WTC11 (cell line): ENCODE measurements around the gene AMHR2. TPM values are rescaled to one million over a fixed set of nuclear protein-coding genes. Genes with fewer than 3 reads are reported as not detected.
"Not testable (repeated sequence)": the region's sequence is repeated elsewhere in the genome, so short reads cannot be mapped to it uniquely, and the experiment has no call there.

Experiments used
- ATAC-seq: fragments of 200-7000 bp; cut with Tn5 transposase; 2 replicates; pipeline ENCODE4 v1.10.0; 2021; ENCODE audit warnings: mild to moderate bottlenecking, moderate library complexity
- CTCF ChIA-PET: fragments of 300-600 bp; sonication (Branson Sonifier 250); formaldehyde crosslinking; loops from one replicate; lab custom pipeline; 2021; ENCODE audit warnings: antibody characterized with exemption; lab: Charles Lee
- POLR2A ChIA-PET: fragments of 350-600 bp; sonication (Branson Sonifier 250); formaldehyde crosslinking; loops from one replicate; lab custom pipeline; 2021; ENCODE audit warnings: antibody characterized with exemption; lab: Charles Lee
- DNase-seq: peaks from one replicate; pipeline ENCODE4 v3.0.0; 2021; ENCODE audit warnings: low spot score
- H3K27ac Mint-ChIP-seq: 2 replicates; pipeline ENCODE4 v1.8.0; 2021; ENCODE audit warnings: mixed read lengths
- H3K27me3 Mint-ChIP-seq: 2 replicates; pipeline ENCODE4 v1.8.0; 2021; ENCODE audit warnings: low read depth, mild to moderate bottlenecking, moderate library complexity, mixed read lengths
- H3K36me3 Mint-ChIP-seq: 2 replicates; pipeline ENCODE4 v1.8.0; 2021; ENCODE audit warnings: mixed read lengths
- H3K4me1 Mint-ChIP-seq: 2 replicates; pipeline ENCODE4 v1.8.0; 2022; ENCODE audit warnings: mixed read lengths
- H3K4me3 Mint-ChIP-seq: 2 replicates; pipeline ENCODE4 v1.8.0; 2021; ENCODE audit warnings: mild to moderate bottlenecking, moderate library complexity, mixed read lengths
- H3K9me3 Mint-ChIP-seq: 2 replicates; pipeline ENCODE4 v1.8.0; 2021; ENCODE audit warnings: mixed read lengths
- CREB1 ChIP-seq: sonication (generic); formaldehyde crosslinking; IDR thresholded peaks from 2 replicates; pipeline ENCODE4 v1.8.0; 2023; ENCODE audit warnings: mild to moderate bottlenecking, missing genetic modification reagents
- E2F4 ChIP-seq: sonication (generic); formaldehyde crosslinking; IDR thresholded peaks from 2 replicates; pipeline ENCODE4 v1.8.1; 2022; ENCODE audit warnings: low read depth, mild to moderate bottlenecking, moderate library complexity, missing genetic modification reagents, borderline replicate concordance
- E2F5 ChIP-seq: sonication (generic); formaldehyde crosslinking; IDR thresholded peaks from 2 replicates; pipeline ENCODE4 v1.8.1; 2022; ENCODE audit warnings: mild to moderate bottlenecking, moderate library complexity, missing genetic modification reagents
- GABPB1 ChIP-seq: sonication (generic); formaldehyde crosslinking; IDR thresholded peaks from 2 replicates; pipeline ENCODE4 v1.8.1; 2023; ENCODE audit warnings: mild to moderate bottlenecking, missing genetic modification reagents
- GRHL2 ChIP-seq: fragments of 250-450 bp; sonication (Bioruptor Pico); IDR thresholded peaks from 2 replicates; pipeline ENCODE4 v1.8.0; 2022; ENCODE audit warnings: mild to moderate bottlenecking, moderate library complexity; ENCODE audit not compliant: insufficient replicate concordance, severe bottlenecking
- JUN ChIP-seq: sonication (generic); formaldehyde crosslinking; IDR thresholded peaks from 2 replicates; pipeline ENCODE4 v1.8.0; 2023; ENCODE audit warnings: mild to moderate bottlenecking, missing genetic modification reagents
- MLX ChIP-seq: sonication (generic); formaldehyde crosslinking; IDR thresholded peaks from 2 replicates; pipeline ENCODE4 v1.8.1; 2023; ENCODE audit warnings: mild to moderate bottlenecking, missing genetic modification reagents, moderate library complexity
- MXD4 ChIP-seq: fragments of 250-450 bp; sonication (Bioruptor Pico); IDR thresholded peaks from 2 replicates; pipeline ENCODE4 v1.8.0; 2021; ENCODE audit warnings: mild to moderate bottlenecking, moderate library complexity, borderline replicate concordance
- MYBL2 ChIP-seq: sonication (generic); formaldehyde crosslinking; IDR thresholded peaks from 2 replicates; pipeline ENCODE4 v1.8.1; 2023; ENCODE audit warnings: mild to moderate bottlenecking, moderate library complexity, missing genetic modification reagents
- NFE2L1 ChIP-seq: sonication (generic); formaldehyde crosslinking; IDR thresholded peaks from 2 replicates; pipeline ENCODE4 v1.8.1; 2023; ENCODE audit warnings: missing genetic modification reagents
- NR3C1 ChIP-seq: sonication (generic); formaldehyde crosslinking; conservative IDR thresholded peaks from 2 replicates; pipeline ENCODE4 v1.8.1; 2023; ENCODE audit warnings: low read depth, mild to moderate bottlenecking, missing genetic modification reagents
- PRDM15 ChIP-seq: sonication (generic); formaldehyde crosslinking; IDR thresholded peaks from 2 replicates; pipeline ENCODE4 v1.8.0; 2022; ENCODE audit warnings: missing genetic modification reagents
- RORB ChIP-seq: fragments of 250-450 bp; sonication (Bioruptor Pico); IDR thresholded peaks from 2 replicates; pipeline ENCODE4 v1.9.0; 2021; ENCODE audit warnings: mild to moderate bottlenecking
- SMAD3 ChIP-seq: sonication (generic); formaldehyde crosslinking; IDR thresholded peaks from 2 replicates; pipeline ENCODE4 v1.8.0; 2022; ENCODE audit warnings: missing genetic modification reagents, mild to moderate bottlenecking, borderline replicate concordance
- TEAD1 ChIP-seq: sonication (generic); formaldehyde crosslinking; IDR thresholded peaks from 2 replicates; pipeline ENCODE4 v1.8.0; 2022; ENCODE audit warnings: mild to moderate bottlenecking, missing genetic modification reagents
- TEAD4 ChIP-seq: sonication (generic); formaldehyde crosslinking; IDR thresholded peaks from 2 replicates; pipeline ENCODE4 v1.8.0; 2022; ENCODE audit warnings: mild to moderate bottlenecking, missing genetic modification reagents
- USF1 ChIP-seq: sonication (generic); formaldehyde crosslinking; IDR thresholded peaks from 2 replicates; pipeline ENCODE4 v1.8.0; 2022; ENCODE audit warnings: mild to moderate bottlenecking, missing genetic modification reagents
- ZBTB43 ChIP-seq: sonication (generic); formaldehyde crosslinking; IDR thresholded peaks from 2 replicates; pipeline ENCODE4 v1.8.1; 2023; ENCODE audit warnings: mild to moderate bottlenecking, missing genetic modification reagents
- ZNF317 ChIP-seq: sonication (generic); formaldehyde crosslinking; IDR thresholded peaks from 2 replicates; pipeline ENCODE4 v1.8.1; 2023; ENCODE audit warnings: low read depth, mild to moderate bottlenecking, moderate library complexity, missing genetic modification reagents, borderline replicate concordance
- ZNF423 ChIP-seq: fragments of 250-450 bp; sonication (Bioruptor Pico); IDR thresholded peaks from 2 replicates; pipeline ENCODE4 v2.1.2; 2022; ENCODE audit warnings: mild to moderate bottlenecking, moderate library complexity
- ZNF512 ChIP-seq: sonication (generic); formaldehyde crosslinking; IDR thresholded peaks from 2 replicates; pipeline ENCODE4 v1.8.1; 2022; ENCODE audit warnings: missing genetic modification reagents, borderline replicate concordance
- total RNA-seq: library from RNA; stranded (reverse); gene quantifications from 3 replicates; pipeline ENCODE4 v1.2.3, GENCODE V29; 2021

AMHR2 gene
- total RNA-seq, 1 experiment from 2014 or later: not detected

GRCh38 chr12:53419756-53420155, 3.9 kb upstream of the AMHR2 start (continued):
- TF ChIP-seq MXD4 (CRISPR knock-in tag): no peak
- TF ChIP-seq ZBTB43: no peak
- TF ChIP-seq ZNF317 (CRISPR knock-in tag): no peak
- TF ChIP-seq E2F5 (CRISPR knock-in tag): no peak
- no peak for TF ChIP-seq E2F4 (CRISPR knock-in tag)
- no peak for TF ChIP-seq TEAD4 (CRISPR knock-in tag)
- TF ChIP-seq USF1: no peak
- no peak for TF ChIP-seq NR3C1 (CRISPR knock-in tag)
- TF ChIP-seq CREB1 (CRISPR knock-in tag): no peak
- TF ChIP-seq GABPB1: no peak
- TF ChIP-seq, all 79 proteins: peak for 0

- H3K27ac Mint-ChIP-seq, POLR2A ChIA-PET, H3K27me3 Mint-ChIP-seq, DNase-seq, H3K36me3 Mint-ChIP-seq, ATAC-seq, H3K9me3 Mint-ChIP-seq, H3K4me3 Mint-ChIP-seq: not testable (repeated sequence)
- H3K4me1 Mint-ChIP-seq: peaks cover 13% of the 10 kb centered on the region
- CTCF ChIA-PET: interaction anchor here (0.6 to 5.6 kb wide), 9 partner anchors 28 to 1143 kb away, joined by 3 to 113 read pairs (median 18); partner anchors contain the start of genes AAAS and SP1
Observed at GRCh38 chr12:53422247-53422646, 1.4 kb upstream of the AMHR2 start.

GRCh38 chr12:53424626-53425514, 1.2 kb downstream of the AMHR2 start:
- Mint-ChIP-seq H3K27ac (no peak overlapping the region), H3K4me3 (no peak overlapping the region), H3K36me3 (no peaks in the 10 kb centered on the region), H3K4me1 (peaks cover 10% of the 10 kb centered on the region), H3K27me3 (no peaks in the 10 kb centered on the region), H3K9me3 (no peaks in the 10 kb centered on the region)
- no peak for ATAC-seq
- ChIA-PET CTCF (interaction anchor here (0.8 to 5.6 kb wide), 7 partner anchors 44 to 104 kb away, joined by 4 to 113 read pairs (median 7); partner anchors contain the start of gene AAAS), POLR2A (no interaction called here)
- DNase-seq: no peak
- TF ChIP-seq MLX (CRISPR knock-in tag) (no peak), TEAD1 (CRISPR knock-in tag) (no peak), MYBL2 (no peak), TEAD4 (CRISPR knock-in tag) (no peak), SMAD3 (no peak), PRDM15 (no peak), GRHL2 (no peak), ZNF512 (CRISPR knock-in tag) (no peak), NFE2L1 (CRISPR knock-in tag) (no peak), NR3C1 (CRISPR knock-in tag) (no peak), JUN (no peak), RORB (no peak), ZNF423 (CRISPR knock-in tag) (no peak)
